ENCODE measurements around the gene RPAP2.

RPAP2 gene

DNA sequence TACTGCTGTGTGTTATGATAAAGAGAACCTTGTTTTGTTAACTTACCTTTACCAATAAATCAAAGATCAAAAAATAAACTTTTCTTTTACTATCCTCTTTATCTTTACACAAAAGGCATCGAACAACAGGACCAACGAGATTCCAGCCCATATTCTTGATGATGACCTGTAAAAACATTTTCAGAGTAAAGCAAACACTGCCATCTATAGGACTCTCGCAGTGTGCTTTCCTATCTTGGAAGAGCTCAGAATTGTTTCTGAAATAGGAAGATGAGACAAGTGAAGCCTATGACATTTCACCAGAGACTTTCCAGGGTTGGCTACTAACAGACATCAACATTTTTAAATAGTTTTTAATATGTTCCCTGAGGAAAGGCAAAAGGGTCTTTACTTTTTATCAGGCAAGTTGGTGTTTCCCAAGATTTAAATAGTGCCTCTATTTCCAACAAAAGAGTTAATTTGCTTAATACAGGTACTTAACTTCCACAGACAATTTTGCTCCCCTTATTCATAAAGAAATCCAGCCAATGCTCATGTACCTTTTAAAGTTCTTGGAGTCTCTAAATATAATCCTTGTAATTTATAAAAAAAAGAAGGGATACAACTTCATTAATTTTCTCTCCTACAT is 7.4 kb upstream of the RPAP2 start:
- Histone ChIP-seq H3K9me3 (ENCODE audit: control insufficient read depth in 5 of 5, low read length in 5 of 5) (no peaks in the 10 kb centered on the region), H3K36me3 (ENCODE audit: control insufficient read depth in 5 of 5, insufficient read depth in 5 of 5, low read length in 5 of 5) (peaks cover 8 to 14% (median 14%) of the 10 kb centered on the region in 5 donors), H3K9ac (ENCODE audit: low read length in 5 of 5) (no peak overlapping the region), H3K4me3 (ENCODE audit: low read depth in 1 of 5, low read length in 5 of 5) (no peak overlapping the region), H3K27ac (ENCODE audit: low read depth, low read length) (no peak overlapping the region), H3K27me3 (ENCODE audit: control insufficient read depth in 5 of 5, insufficient read depth in 4 of 5, low read length in 5 of 5) (no peaks in the 10 kb centered on the region), H3K4me1 (ENCODE audit: control insufficient read depth in 5 of 5, insufficient read depth in 5 of 5, low read length in 5 of 5) (no peaks in the 10 kb centered on the region)

DNA sequence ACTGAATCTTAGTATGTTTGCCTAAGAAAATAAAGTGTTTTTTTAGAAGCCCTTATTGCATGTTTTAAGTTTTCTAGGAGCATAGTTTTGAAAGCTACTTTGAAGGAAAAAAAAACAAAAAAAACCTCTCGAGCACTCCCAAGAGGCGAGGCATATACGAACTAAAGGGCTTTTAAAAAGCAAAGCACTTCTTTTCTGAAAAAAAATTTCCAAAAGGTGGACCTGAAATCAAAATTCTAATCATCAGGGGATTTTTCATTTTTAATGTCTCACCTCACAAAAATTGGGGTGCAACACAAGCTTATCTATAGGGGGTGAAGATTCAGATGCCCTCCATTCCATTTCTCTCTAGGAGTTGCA is 666 bp upstream of the RPAP2 start:
- H3K4me3 ChIP-seq (ENCODE audit: low read depth in 1 of 5, low read length in 5 of 5) = peak overlapping the region; percentile 70 to 98 (median 91)
- H3K27ac ChIP-seq (ENCODE audit: low read depth, low read length) = peak overlapping the region; percentile 83
- peak overlapping the region; percentile 97 to 98 (median 98) for H3K9ac ChIP-seq (ENCODE audit: low read length in 5 of 5)
- no peaks in the 10 kb centered on the region for H3K9me3 ChIP-seq (ENCODE audit: control insufficient read depth in 5 of 5, low read length in 5 of 5)
- peaks cover 0 to 8% (median 4%) of the 10 kb centered on the region in 5 donors for H3K36me3 ChIP-seq (ENCODE audit: control insufficient read depth in 5 of 5, insufficient read depth in 5 of 5, low read length in 5 of 5)
- no peaks in the 10 kb centered on the region for H3K27me3 ChIP-seq (ENCODE audit: control insufficient read depth in 5 of 5, insufficient read depth in 4 of 5, low read length in 5 of 5)
- peaks cover 0 to 22% (median 16%) of the 10 kb centered on the region in 5 donors for H3K4me1 ChIP-seq (ENCODE audit: control insufficient read depth in 5 of 5, insufficient read depth in 5 of 5, low read length in 5 of 5)

DNA sequence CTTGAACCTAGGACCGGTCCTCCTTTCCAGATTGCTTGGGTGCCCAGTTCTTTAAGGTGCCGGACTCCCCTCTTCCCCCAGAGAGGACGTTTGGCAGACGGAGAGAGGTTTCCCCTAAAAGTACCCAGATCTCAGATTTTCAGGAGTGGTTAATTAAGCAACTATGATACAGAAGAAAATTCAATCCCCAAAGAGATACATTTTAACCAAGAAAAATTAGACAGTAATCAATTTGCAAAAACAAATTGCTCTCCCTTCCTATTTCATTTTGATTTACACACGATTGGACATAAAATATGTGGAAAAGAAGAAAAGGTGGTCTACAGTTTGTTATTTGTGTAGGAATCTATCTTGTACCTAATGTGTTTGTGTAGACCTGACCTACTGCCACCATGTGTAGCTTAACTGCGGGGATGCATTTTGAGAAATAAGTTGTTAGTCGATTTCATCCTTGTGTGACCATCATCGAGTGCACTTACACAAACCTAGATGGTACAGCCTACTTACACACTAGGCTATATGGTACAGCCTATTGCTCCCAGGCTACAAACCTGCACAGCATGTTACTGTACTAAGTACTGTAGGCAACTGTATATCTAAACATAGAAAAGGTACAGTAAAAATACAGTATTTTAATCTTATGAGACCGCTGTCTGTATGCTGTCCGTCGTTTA is 755 bp downstream of the RPAP2 start:
- Histone ChIP-seq H3K4me1 (ENCODE audit: control insufficient read depth in 5 of 5, insufficient read depth in 5 of 5, low read length in 5 of 5) (peaks cover 0 to 22% (median 16%) of the 10 kb centered on the region in 5 donors), H3K27me3 (ENCODE audit: control insufficient read depth in 5 of 5, insufficient read depth in 4 of 5, low read length in 5 of 5) (no peaks in the 10 kb centered on the region), H3K9ac (ENCODE audit: low read length in 5 of 5) (peak overlapping the region; percentile 85 to 98 (median 98)), H3K4me3 (ENCODE audit: low read depth in 1 of 5, low read length in 5 of 5) (peak overlapping the region; percentile 83 to 98 (median 91)), H3K9me3 (ENCODE audit: control insufficient read depth in 5 of 5, low read length in 5 of 5) (no peaks in the 10 kb centered on the region), H3K36me3 (ENCODE audit: control insufficient read depth in 5 of 5, insufficient read depth in 5 of 5, low read length in 5 of 5) (peaks cover 5 to 13% (median 9%) of the 10 kb centered on the region in 5 donors), H3K27ac (ENCODE audit: low read depth, low read length) (peak overlapping the region; percentile 83)

DNA sequence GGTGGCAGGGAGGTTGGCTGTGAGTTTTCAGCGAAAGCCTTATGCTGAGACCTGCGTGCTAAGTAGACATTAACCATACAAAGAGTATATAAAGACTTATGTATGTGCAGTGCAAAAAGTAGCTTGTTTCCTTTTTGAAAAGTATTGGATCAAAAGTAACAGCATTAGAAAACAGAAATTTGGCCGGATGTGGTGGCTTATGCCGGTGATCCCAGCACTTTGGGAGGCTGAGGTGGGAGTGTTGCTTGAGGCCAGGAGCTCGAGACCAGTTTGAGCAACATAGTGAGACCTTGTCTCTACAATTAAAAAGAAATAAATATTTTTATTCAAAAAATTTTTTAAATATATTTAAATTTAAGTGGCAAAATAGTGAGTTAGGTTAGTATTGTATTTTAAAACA is 2.2 kb downstream of the RPAP2 start:
- Histone ChIP-seq H3K4me1 (ENCODE audit: control insufficient read depth in 5 of 5, insufficient read depth in 5 of 5, low read length in 5 of 5) (peaks cover 0 to 22% (median 16%) of the 10 kb centered on the region in 5 donors), H3K9me3 (ENCODE audit: control insufficient read depth in 5 of 5, low read length in 5 of 5) (no peaks in the 10 kb centered on the region), H3K27ac (ENCODE audit: low read depth, low read length) (no peak overlapping the region), H3K9ac (ENCODE audit: low read length in 5 of 5) (no peak overlapping the region), H3K36me3 (ENCODE audit: control insufficient read depth in 5 of 5, insufficient read depth in 5 of 5, low read length in 5 of 5) (peaks cover 11 to 17% (median 16%) of the 10 kb centered on the region in 5 donors), H3K27me3 (ENCODE audit: control insufficient read depth in 5 of 5, insufficient read depth in 4 of 5, low read length in 5 of 5) (no peaks in the 10 kb centered on the region), H3K4me3 (ENCODE audit: low read depth in 1 of 5, low read length in 5 of 5) (no peak overlapping the region)

DNA sequence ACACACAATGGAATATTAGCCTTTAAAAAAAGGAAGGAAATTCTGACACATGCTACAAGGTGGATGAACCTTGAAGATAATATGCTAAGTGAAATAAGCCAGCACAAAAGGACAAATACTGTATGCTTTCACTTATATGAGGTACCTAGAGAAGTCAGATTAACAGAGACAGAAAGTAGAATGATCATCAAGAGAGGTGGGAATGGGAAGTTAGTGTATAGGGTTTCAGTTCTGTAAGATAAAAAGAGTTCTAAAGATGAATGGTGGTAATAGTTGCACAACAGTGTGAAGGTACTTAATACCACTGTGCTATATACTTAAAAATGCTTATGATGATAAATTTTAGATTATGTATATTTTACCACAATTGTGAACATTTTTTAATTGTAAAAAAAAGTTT is 7.2 kb downstream of the RPAP2 start:
- Histone ChIP-seq H3K4me3 (ENCODE audit: low read depth in 1 of 5, low read length in 5 of 5) (no peak overlapping the region), H3K27me3 (ENCODE audit: control insufficient read depth in 5 of 5, insufficient read depth in 4 of 5, low read length in 5 of 5) (no peaks in the 10 kb centered on the region), H3K36me3 (ENCODE audit: control insufficient read depth in 5 of 5, insufficient read depth in 5 of 5, low read length in 5 of 5) (peaks cover 19 to 31% (median 21%) of the 10 kb centered on the region in 5 donors)

DNA sequence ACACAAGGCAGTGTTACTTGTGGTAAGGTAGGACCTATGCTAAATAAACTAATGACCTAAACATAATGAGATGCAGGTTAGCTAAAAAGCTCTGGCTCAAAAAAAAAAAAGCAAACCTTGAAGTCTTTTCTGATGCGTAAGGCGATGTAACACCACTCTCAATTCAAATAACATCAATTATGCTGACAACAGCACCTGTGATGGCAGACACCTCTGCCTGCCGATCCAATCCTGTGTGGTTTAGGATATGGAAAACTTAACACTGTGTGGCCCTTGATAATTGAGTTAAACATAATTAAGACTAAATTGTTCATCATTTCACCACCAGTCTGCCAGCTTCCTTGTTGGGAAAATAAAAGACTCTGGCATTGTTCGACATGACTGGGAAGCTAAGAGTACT is 9.1 kb downstream of the RPAP2 start:
- Histone ChIP-seq H3K9ac (ENCODE audit: low read length in 5 of 5) (no peak overlapping the region), H3K27ac (ENCODE audit: low read depth, low read length) (no peak overlapping the region), H3K4me3 (ENCODE audit: low read depth in 1 of 5, low read length in 5 of 5) (no peak overlapping the region), H3K9me3 (ENCODE audit: control insufficient read depth in 5 of 5, low read length in 5 of 5) (no peaks in the 10 kb centered on the region), H3K4me1 (ENCODE audit: control insufficient read depth in 5 of 5, insufficient read depth in 5 of 5, low read length in 5 of 5) (peaks cover 0 to 12% (median 0%) of the 10 kb centered on the region in 5 donors), H3K36me3 (ENCODE audit: control insufficient read depth in 5 of 5, insufficient read depth in 5 of 5, low read length in 5 of 5) (peaks cover 19 to 35% (median 24%) of the 10 kb centered on the region in 5 donors), H3K27me3 (ENCODE audit: control insufficient read depth in 5 of 5, insufficient read depth in 4 of 5, low read length in 5 of 5) (no peaks in the 10 kb centered on the region)

More for the DNA sequence above, 7.2 kb downstream of the RPAP2 start:
- Histone ChIP-seq H3K27ac (ENCODE audit: low read depth, low read length) (no peak overlapping the region), H3K9ac (ENCODE audit: low read length in 5 of 5) (peak overlapping the region in 1 of 5 donors; percentile 7), H3K9me3 (ENCODE audit: control insufficient read depth in 5 of 5, low read length in 5 of 5) (no peaks in the 10 kb centered on the region), H3K4me1 (ENCODE audit: control insufficient read depth in 5 of 5, insufficient read depth in 5 of 5, low read length in 5 of 5) (peaks cover 0 to 2% (median 0%) of the 10 kb centered on the region in 5 donors)

DNA sequence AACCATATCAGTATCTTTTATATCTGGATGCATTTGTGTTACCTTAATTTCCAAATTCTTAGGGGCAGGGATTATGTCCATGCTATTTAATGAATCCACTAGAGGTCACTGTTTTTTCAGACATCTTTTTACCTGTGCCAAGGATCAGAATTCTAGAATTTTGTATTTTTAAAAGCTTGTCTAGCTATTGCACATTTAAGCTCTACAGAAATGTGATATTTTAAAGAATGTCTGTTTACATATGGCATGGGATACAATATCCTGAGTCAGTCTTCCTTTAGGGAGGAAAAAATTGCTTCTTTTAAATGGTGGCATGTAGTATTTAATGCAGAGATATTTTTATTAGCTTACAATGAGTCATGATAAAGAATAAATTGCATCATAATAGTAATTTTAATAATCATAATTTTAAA is 11.3 kb downstream of the RPAP2 start:
- peaks cover 11 to 25% (median 22%) of the 10 kb centered on the region in 5 donors for H3K36me3 ChIP-seq (ENCODE audit: control insufficient read depth in 5 of 5, insufficient read depth in 5 of 5, low read length in 5 of 5)
- H3K4me3 ChIP-seq (ENCODE audit: low read depth in 1 of 5, low read length in 5 of 5) = no peak overlapping the region
- H3K9me3 ChIP-seq (ENCODE audit: control insufficient read depth in 5 of 5, low read length in 5 of 5) = no peaks in the 10 kb centered on the region
- no peak overlapping the region for H3K27ac ChIP-seq (ENCODE audit: low read depth, low read length)
- peaks cover 0 to 12% (median 0%) of the 10 kb centered on the region in 5 donors for H3K4me1 ChIP-seq (ENCODE audit: control insufficient read depth in 5 of 5, insufficient read depth in 5 of 5, low read length in 5 of 5)
- H3K9ac ChIP-seq (ENCODE audit: low read length in 5 of 5) = no peak overlapping the region
- H3K27me3 ChIP-seq (ENCODE audit: control insufficient read depth in 5 of 5, insufficient read depth in 4 of 5, low read length in 5 of 5) = no peaks in the 10 kb centered on the region

DNA sequence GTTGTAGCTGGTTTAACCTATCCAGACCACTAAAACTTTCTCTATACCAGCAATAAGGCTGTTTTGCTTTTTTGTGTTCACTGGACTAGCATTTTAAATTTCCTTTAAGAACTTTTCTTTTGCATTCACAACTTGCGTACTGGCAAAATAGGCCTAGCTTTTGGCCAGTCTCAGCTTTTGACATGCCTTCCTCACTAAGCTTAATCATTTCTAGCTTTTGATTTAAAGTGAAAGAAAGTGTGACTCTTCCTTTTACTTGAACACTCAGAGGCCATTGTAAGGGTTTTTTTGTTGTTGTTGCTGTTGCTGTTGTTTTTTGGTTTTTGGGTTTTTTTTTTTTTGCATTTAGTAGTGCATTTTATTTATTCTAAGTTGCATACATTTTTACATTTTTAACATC is 15.2 kb downstream of the RPAP2 start:
- Histone ChIP-seq H3K27me3 (ENCODE audit: control insufficient read depth in 5 of 5, insufficient read depth in 4 of 5, low read length in 5 of 5) (no peaks in the 10 kb centered on the region), H3K4me1 (ENCODE audit: control insufficient read depth in 5 of 5, insufficient read depth in 5 of 5, low read length in 5 of 5) (peaks cover 0 to 12% (median 4%) of the 10 kb centered on the region in 5 donors), H3K27ac (ENCODE audit: low read depth, low read length) (no peak overlapping the region), H3K9ac (ENCODE audit: low read length in 5 of 5) (no peak overlapping the region), H3K4me3 (ENCODE audit: low read depth in 1 of 5, low read length in 5 of 5) (no peak overlapping the region), H3K36me3 (ENCODE audit: control insufficient read depth in 5 of 5, insufficient read depth in 5 of 5, low read length in 5 of 5) (peaks cover 0 to 11% (median 6%) of the 10 kb centered on the region in 5 donors), H3K9me3 (ENCODE audit: control insufficient read depth in 5 of 5, low read length in 5 of 5) (no peaks in the 10 kb centered on the region)

DNA sequence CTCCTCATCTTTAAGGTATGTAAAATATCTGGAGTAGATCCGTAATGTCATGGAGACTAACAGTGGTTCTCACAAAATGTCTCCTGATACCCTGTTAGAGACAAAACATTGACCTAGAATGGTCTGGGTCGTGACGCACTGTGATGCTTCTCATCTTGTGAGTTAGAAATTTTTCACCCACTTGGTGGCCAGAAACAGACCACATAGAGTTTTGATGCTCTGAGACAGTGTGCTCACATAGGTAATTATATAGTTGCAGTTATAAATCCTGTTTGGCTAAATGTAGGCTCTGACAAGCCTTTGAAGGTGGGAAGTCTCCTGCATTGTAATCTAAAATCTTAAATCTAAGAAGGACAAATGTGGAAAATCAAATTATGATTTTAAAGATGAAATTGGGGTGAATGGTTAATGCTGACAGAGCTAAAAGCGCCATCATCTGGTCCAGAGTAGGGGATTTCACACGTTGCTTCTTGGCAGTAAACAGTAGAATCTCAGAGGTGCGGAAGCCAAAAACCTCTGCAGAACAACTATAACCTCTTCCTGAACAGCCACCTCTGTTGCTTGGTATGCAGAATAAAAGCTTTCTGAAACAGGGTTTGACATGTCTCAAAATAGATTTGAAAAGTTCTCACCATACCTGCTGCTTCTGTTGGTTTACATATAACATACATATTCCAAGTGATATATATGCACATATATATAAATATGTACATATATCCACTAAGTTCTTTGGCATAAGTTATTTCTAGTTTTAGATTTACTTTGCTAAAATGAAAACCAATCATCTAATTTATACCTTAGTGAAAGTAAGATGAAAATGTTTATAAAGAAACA is 17.1 kb downstream of the RPAP2 start:
- H3K4me3 ChIP-seq (ENCODE audit: low read depth in 1 of 5, low read length in 5 of 5) = no peak overlapping the region
- H3K4me1 ChIP-seq (ENCODE audit: control insufficient read depth in 5 of 5, insufficient read depth in 5 of 5, low read length in 5 of 5) = peaks cover 0 to 10% (median 4%) of the 10 kb centered on the region in 5 donors
- H3K9me3 ChIP-seq (ENCODE audit: control insufficient read depth in 5 of 5, low read length in 5 of 5) = no peaks in the 10 kb centered on the region
- peaks cover 6 to 17% (median 12%) of the 10 kb centered on the region in 5 donors for H3K36me3 ChIP-seq (ENCODE audit: control insufficient read depth in 5 of 5, insufficient read depth in 5 of 5, low read length in 5 of 5)
- no peak overlapping the region for H3K27ac ChIP-seq (ENCODE audit: low read depth, low read length)
- no peaks in the 10 kb centered on the region for H3K27me3 ChIP-seq (ENCODE audit: control insufficient read depth in 5 of 5, insufficient read depth in 4 of 5, low read length in 5 of 5)
- no peak overlapping the region for H3K9ac ChIP-seq (ENCODE audit: low read length in 5 of 5)

Data from subcutaneous abdominal adipose tissue (tissue), 5 donors.